ENCODE measurements around the gene CXCL11. TPM values are rescaled to one million over a fixed set of nuclear protein-coding genes. Genes with fewer than 3 reads are reported as not detected.

CXCL11 gene
- total and polyA plus RNA-seq, 2 experiments from 2014 or later: 0.81 to 1.9 TPM

DNA sequence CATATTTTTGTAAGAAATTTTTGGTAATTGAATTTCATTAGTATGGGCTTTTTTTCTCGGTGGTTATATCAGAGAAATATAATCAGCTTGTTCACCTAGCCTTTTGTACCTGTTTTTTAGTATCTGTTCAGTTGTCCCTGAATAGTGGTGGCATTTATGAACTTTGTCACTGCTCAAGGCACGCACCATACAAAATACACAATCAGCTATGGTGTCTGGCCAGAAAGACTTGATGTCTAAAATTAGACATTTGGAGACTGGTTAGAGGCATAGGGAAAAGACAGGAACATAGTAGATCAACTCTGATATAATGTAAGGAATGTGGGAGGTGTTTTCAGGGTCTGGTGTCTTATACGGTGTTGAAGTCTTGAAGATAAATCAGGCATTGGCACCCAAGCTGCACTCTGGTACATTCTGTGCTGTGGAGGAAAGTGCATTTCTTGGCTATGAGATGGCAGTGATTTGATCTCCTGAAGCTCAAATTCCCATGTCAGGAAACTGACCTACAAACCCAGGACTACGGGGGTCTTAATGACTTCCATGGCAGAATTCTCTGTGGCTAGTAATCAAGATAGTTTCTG lies 42.3 kb upstream of the CXCL11 start:
- no peaks in the 10 kb centered on the region for H3K27me3 ChIP-seq (ENCODE audit: insufficient read depth)
- TF ChIP-seq ZNF331 (CRISPR knock-in tag; IDR thresholded peaks at IDR 0.05; ENCODE audit: low read depth) (no peak), ZNF114 (CRISPR knock-in tag; IDR thresholded peaks at IDR 0.05) (no peak), JUNB (IDR thresholded peaks at IDR 0.05; ENCODE audit: unreplicated experiment) (no peak), POLR2AphosphoS5 (IDR thresholded peaks at IDR 0.05; ENCODE audit: low read depth) (no peak), NANOG (IDR thresholded peaks at IDR 0.05; ENCODE audit: borderline replicate concordance) (no peak), STAT1 (IDR thresholded peaks at IDR 0.05; ENCODE audit: unreplicated experiment) (no peak)
- TF ChIP-seq, protein P1, sequence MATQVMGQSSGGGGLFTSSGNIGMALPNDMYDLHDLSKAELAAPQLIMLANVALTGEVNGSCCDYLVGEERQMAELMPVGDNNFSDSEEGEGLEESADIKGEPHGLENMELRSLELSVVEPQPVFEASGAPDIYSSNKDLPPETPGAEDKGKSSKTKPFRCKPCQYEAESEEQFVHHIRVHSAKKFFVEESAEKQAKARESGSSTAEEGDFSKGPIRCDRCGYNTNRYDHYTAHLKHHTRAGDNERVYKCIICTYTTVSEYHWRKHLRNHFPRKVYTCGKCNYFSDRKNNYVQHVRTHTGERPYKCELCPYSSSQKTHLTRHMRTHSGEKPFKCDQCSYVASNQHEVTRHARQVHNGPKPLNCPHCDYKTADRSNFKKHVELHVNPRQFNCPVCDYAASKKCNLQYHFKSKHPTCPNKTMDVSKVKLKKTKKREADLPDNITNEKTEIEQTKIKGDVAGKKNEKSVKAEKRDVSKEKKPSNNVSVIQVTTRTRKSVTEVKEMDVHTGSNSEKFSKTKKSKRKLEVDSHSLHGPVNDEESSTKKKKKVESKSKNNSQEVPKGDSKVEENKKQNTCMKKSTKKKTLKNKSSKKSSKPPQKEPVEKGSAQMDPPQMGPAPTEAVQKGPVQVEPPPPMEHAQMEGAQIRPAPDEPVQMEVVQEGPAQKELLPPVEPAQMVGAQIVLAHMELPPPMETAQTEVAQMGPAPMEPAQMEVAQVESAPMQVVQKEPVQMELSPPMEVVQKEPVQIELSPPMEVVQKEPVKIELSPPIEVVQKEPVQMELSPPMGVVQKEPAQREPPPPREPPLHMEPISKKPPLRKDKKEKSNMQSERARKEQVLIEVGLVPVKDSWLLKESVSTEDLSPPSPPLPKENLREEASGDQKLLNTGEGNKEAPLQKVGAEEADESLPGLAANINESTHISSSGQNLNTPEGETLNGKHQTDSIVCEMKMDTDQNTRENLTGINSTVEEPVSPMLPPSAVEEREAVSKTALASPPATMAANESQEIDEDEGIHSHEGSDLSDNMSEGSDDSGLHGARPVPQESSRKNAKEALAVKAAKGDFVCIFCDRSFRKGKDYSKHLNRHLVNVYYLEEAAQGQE (IDR thresholded peaks at IDR 0.05; ENCODE audit: unreplicated experiment): no peak
- TF ChIP-seq, protein P2, sequence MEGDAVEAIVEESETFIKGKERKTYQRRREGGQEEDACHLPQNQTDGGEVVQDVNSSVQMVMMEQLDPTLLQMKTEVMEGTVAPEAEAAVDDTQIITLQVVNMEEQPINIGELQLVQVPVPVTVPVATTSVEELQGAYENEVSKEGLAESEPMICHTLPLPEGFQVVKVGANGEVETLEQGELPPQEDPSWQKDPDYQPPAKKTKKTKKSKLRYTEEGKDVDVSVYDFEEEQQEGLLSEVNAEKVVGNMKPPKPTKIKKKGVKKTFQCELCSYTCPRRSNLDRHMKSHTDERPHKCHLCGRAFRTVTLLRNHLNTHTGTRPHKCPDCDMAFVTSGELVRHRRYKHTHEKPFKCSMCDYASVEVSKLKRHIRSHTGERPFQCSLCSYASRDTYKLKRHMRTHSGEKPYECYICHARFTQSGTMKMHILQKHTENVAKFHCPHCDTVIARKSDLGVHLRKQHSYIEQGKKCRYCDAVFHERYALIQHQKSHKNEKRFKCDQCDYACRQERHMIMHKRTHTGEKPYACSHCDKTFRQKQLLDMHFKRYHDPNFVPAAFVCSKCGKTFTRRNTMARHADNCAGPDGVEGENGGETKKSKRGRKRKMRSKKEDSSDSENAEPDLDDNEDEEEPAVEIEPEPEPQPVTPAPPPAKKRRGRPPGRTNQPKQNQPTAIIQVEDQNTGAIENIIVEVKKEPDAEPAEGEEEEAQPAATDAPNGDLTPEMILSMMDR (conservative IDR thresholded peaks at IDR 0.05; ENCODE audit: low read depth in 2 of 2): no peak
- TF ChIP-seq, protein P3, sequence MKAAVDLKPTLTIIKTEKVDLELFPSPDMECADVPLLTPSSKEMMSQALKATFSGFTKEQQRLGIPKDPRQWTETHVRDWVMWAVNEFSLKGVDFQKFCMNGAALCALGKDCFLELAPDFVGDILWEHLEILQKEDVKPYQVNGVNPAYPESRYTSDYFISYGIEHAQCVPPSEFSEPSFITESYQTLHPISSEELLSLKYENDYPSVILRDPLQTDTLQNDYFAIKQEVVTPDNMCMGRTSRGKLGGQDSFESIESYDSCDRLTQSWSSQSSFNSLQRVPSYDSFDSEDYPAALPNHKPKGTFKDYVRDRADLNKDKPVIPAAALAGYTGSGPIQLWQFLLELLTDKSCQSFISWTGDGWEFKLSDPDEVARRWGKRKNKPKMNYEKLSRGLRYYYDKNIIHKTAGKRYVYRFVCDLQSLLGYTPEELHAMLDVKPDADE (IDR thresholded peaks at IDR 0.05): no peak
- H3K4me3 Mint-ChIP-seq: no peak overlapping the region
- no peak overlapping the region for H3K4me2 ChIP-seq
- no peaks in the 10 kb centered on the region for H4K20me1 ChIP-seq (replicated peaks; ENCODE audit: insufficient read depth)
- no peaks in the 10 kb centered on the region for H3K9me3 Mint-ChIP-seq
- H3K27me3 Mint-ChIP-seq (ENCODE audit: insufficient read depth, low read depth, poor library complexity): peaks cover 2% of the 10 kb centered on the region
- no peaks in the 10 kb centered on the region for H3F3A ChIP-seq (replicated peaks; ENCODE audit: low read depth)
- ATAC-seq (no peak), DNase-seq (ENCODE audit: low spot score) (no peak)
- no peak overlapping the region for H2AFZ ChIP-seq
- H3K79me2 ChIP-seq (replicated peaks; ENCODE audit: insufficient read depth): no peaks in the 10 kb centered on the region
- H3K4me3 ChIP-seq: no peak overlapping the region
- no peak overlapping the region for H3K27ac ChIP-seq (ENCODE audit: low read depth)
- H3K27ac Mint-ChIP-seq: no peak overlapping the region
- H3K36me3 ChIP-seq (ENCODE audit: insufficient read depth): no peaks in the 10 kb centered on the region
- peaks cover 5% of the 10 kb centered on the region; the same call in 1 of the 2 replicates for H3K4me1 ChIP-seq (ENCODE audit: insufficient read depth)
- H3K4me1 Mint-ChIP-seq: peaks cover 14% of the 10 kb centered on the region; the same call in 2 of the 3 replicates
- H3K9me2 ChIP-seq (ENCODE audit: insufficient read depth): peaks cover 4% of the 10 kb centered on the region; the same call in 1 of the 2 replicates
- no peaks in the 10 kb centered on the region for H3K36me3 Mint-ChIP-seq (ENCODE audit: low read depth)
